Fibroblast of lung (primary cell): ENCODE data around the gene POLR3H. TPM values are rescaled to one million over a fixed set of nuclear protein-coding genes. Genes with fewer than 3 reads are reported as not detected.

Experiments used
- DNase-seq, 2 donors: peaks; one replicate each; pipeline versions ENCODE4 v3.0.0 to v3.0.0-alpha.2; 2010; ENCODE audit warnings: low read depth in 2 of 2
- H2AFZ ChIP-seq: 2 replicates; pipeline ENCODE4 v1.5.1; 2012; ENCODE audit warnings: low read length, control low read depth, inconsistent platforms
- H3K27ac ChIP-seq: 2 replicates; pipeline ENCODE4 v1.5.1; 2011; ENCODE audit warnings: low read length, control low read depth; ENCODE audit not compliant: insufficient read depth
- H3K27me3 ChIP-seq: 2 replicates; pipeline ENCODE4 v1.5.1; 2011; ENCODE audit warnings: mild to moderate bottlenecking, low read length; ENCODE audit not compliant: control insufficient read depth, insufficient read depth
- H3K36me3 ChIP-seq: 2 replicates; pipeline ENCODE4 v1.5.1; 2011; ENCODE audit warnings: low read length; ENCODE audit not compliant: control insufficient read depth, insufficient read depth
- H3K4me1 ChIP-seq: 2 replicates; pipeline ENCODE4 v1.5.1; 2011; ENCODE audit warnings: low read length; ENCODE audit not compliant: control insufficient read depth, insufficient read depth; ENCODE audit errors: extremely low read depth
- H3K4me2 ChIP-seq: 2 replicates; pipeline ENCODE4 v1.5.1; 2011; ENCODE audit warnings: low read length, control low read depth; ENCODE audit not compliant: insufficient read depth; ENCODE audit errors: extremely low read depth
- H3K4me3 ChIP-seq, 4 experiments: fragments of 200-600 bp in 1 of 4; sonication (generic) in 1 of 4; replicated peaks in 1 of 4; 2 replicates each; pipeline ENCODE4 v1.5.1; 2011 to 2016; ENCODE audit warnings: low read length in 4 of 4, low read depth in 3 of 4, mild to moderate bottlenecking in 3 of 4, control low read depth in 2 of 4, inconsistent platforms in 1 of 4, mixed read lengths in 1 of 4; ENCODE audit not compliant: insufficient read depth in 1 of 4; ENCODE audit errors: control extremely low read depth in 1 of 4
- H3K79me2 ChIP-seq: 2 replicates; pipeline ENCODE4 v1.5.1; 2012; ENCODE audit warnings: mild to moderate bottlenecking, low read length, inconsistent platforms; ENCODE audit not compliant: control insufficient read depth, insufficient read depth
- H3K9ac ChIP-seq: 2 replicates; pipeline ENCODE4 v1.5.1; 2011; ENCODE audit warnings: mild to moderate bottlenecking, low read length, control low read depth; ENCODE audit not compliant: insufficient read depth
- H3K9me3 ChIP-seq: 2 replicates; pipeline ENCODE4 v1.5.1; 2012; ENCODE audit warnings: low read depth, low read length; ENCODE audit not compliant: control insufficient read depth, insufficient read depth
- H4K20me1 ChIP-seq: 2 replicates; pipeline ENCODE4 v1.5.1; 2011; ENCODE audit warnings: low read length; ENCODE audit not compliant: control insufficient read depth, insufficient read depth; ENCODE audit errors: extremely low read depth
- CTCF ChIP-seq, 2 donors: IDR thresholded peaks in 1 of 2; conservative IDR thresholded peaks in 1 of 2; 1 replicate in 1 of 2; 2 replicates in 1 of 2; pipeline ENCODE4 v1.5.1; 2011 to 2012; ENCODE audit warnings: low read length in 2 of 2, control low read depth in 1 of 2, inconsistent platforms in 1 of 2, low read depth in 1 of 2, mild to moderate bottlenecking in 1 of 2
- EZH2 ChIP-seq: IDR thresholded peaks from 2 replicates; pipeline ENCODE4 v1.5.1; 2012; ENCODE audit warnings: low read length, control low read depth, mild to moderate bottlenecking; ENCODE audit errors: missing control alignments
- polyA plus RNA-seq, 2 donors: library from polyadenylated mRNA; depleted of rRNA in 1 of 2; stranded (reverse) in 1 of 2; unstranded in 1 of 2; fragments of >200 nt; gene quantifications; 2 replicates each; pipeline ENCODE4 v1.2.1, GENCODE V29; 2011 to 2012; ENCODE audit warnings: missing spikeins in 1 of 2
- total RNA-seq: library from RNA; depleted of rRNA; stranded (reverse); fragments of >200 nt; gene quantifications from 2 replicates; pipeline ENCODE4 v1.2.1, GENCODE V29; 2014

The POLR3H gene
- total and polyA plus RNA-seq, 2 donors (not counting 1 experiment from before 2014, with no cell fraction given) = 19.7 to 42.6 TPM

GRCh38 chr22:41582694-41583093 is 38.4 kb upstream of the POLR3H start:
- H3K27me3 ChIP-seq = no peaks in the 10 kb centered on the region
- H3K36me3 ChIP-seq = peaks cover 18% of the 10 kb centered on the region
- H2AFZ ChIP-seq = no peak overlapping the region
- no peak for DNase-seq
- H3K4me2 ChIP-seq = no peak overlapping the region
- peaks cover 13% of the 10 kb centered on the region for H3K79me2 ChIP-seq
- no peak overlapping the region for H3K4me3 ChIP-seq
- no peaks in the 10 kb centered on the region for H4K20me1 ChIP-seq
- no peak overlapping the region for H3K9ac ChIP-seq
- H3K27ac ChIP-seq = no peak overlapping the region
- H3K4me1 ChIP-seq = no peaks in the 10 kb centered on the region
- TF ChIP-seq CTCF (conservative IDR thresholded peaks at IDR 0.05 in 1 of 2, IDR thresholded peaks at IDR 0.05 in 1 of 2; ENCODE audit: low read depth in 1 of 2, low read length in 2 of 2) = no peak
- no peak for TF ChIP-seq EZH2
- no peaks in the 10 kb centered on the region for H3K9me3 ChIP-seq

- H3K27ac ChIP-seq = no peak overlapping the region
Observed at GRCh38 chr22:41579997-41580355, 35.7 kb upstream of the POLR3H start.

GRCh38 chr22:41579297-41579996 is 35.2 kb upstream of the POLR3H start:
- H3K79me2 ChIP-seq = no peaks in the 10 kb centered on the region
- H4K20me1 ChIP-seq = no peaks in the 10 kb centered on the region
- TF ChIP-seq CTCF (conservative IDR thresholded peaks at IDR 0.05 in 1 of 2, IDR thresholded peaks at IDR 0.05 in 1 of 2; ENCODE audit: low read depth in 1 of 2, low read length in 2 of 2) (no peak), EZH2 (no peak)
- no peak overlapping the region for H3K4me2 ChIP-seq
- no peak overlapping the region for H3K27ac ChIP-seq
- no peaks in the 10 kb centered on the region for H3K27me3 ChIP-seq
- no peaks in the 10 kb centered on the region for H3K9me3 ChIP-seq
- no peak overlapping the region for H2AFZ ChIP-seq
- no peak overlapping the region for H3K9ac ChIP-seq
- H3K36me3 ChIP-seq = peaks cover 27% of the 10 kb centered on the region
- H3K4me1 ChIP-seq = peaks cover 10% of the 10 kb centered on the region
- no peak overlapping the region for H3K4me3 ChIP-seq
- DNase-seq = no peak

More at GRCh38 chr22:41579997-41580355, 35.7 kb upstream of the POLR3H start:
- no peak for DNase-seq
- TF ChIP-seq CTCF (conservative IDR thresholded peaks at IDR 0.05 in 1 of 2, IDR thresholded peaks at IDR 0.05 in 1 of 2; ENCODE audit: low read depth in 1 of 2, low read length in 2 of 2) (no peak), EZH2 (no peak)
- Histone ChIP-seq H3K79me2 (peaks cover 5% of the 10 kb centered on the region), H3K4me2 (no peak overlapping the region), H3K4me1 (peaks cover 4% of the 10 kb centered on the region), H3K9ac (no peak overlapping the region), H3K9me3 (no peaks in the 10 kb centered on the region), H4K20me1 (no peaks in the 10 kb centered on the region), H3K36me3 (peaks cover 26% of the 10 kb centered on the region), H3K27me3 (no peaks in the 10 kb centered on the region), H3K4me3 (no peak overlapping the region), H2AFZ (no peak overlapping the region)
